ENCODE results near the gene DOCK1.

- no peak for TF ChIP-seq CTCF (IDR thresholded peaks at IDR 0.05; ENCODE audit: low read depth, low read length)
- TF ChIP-seq POLR2A (IDR thresholded peaks at IDR 0.05; ENCODE audit: extremely low read depth, insufficient read length), result no peak
These were observed 150.0 kb downstream of the DOCK1 start for GRCh38 chr10:127055263-127055662.

Measured in NB4 (cell line).